Omental fat pad (tissue), 4 donors: ENCODE data around the gene TTC22. TPM values are rescaled to one million over a fixed set of nuclear protein-coding genes. Genes with fewer than 3 reads are reported as not detected.

Experiments used
- ATAC-seq: fragments of 150-250 bp; one replicate; pipeline ENCODE4 v1.9.1; 2016; ENCODE audit warnings: mild to moderate bottlenecking, moderate library complexity; ENCODE audit not compliant: low FRiP score
- DNase-seq: peaks from one replicate; pipeline ENCODE4 v3.0.0-alpha.2; 2019; ENCODE audit warnings: low spot score
- CTCF ChIP-seq, 3 donors: fragments of 450-650 bp; IDR thresholded peaks; one replicate each; pipeline ENCODE4 v1.5.1; 2016 to 2017; ENCODE audit warnings: antibody characterized with exemption in 3 of 3, mild to moderate bottlenecking in 3 of 3, moderate library complexity in 2 of 3
- total RNA-seq, 4 donors: library from RNA; depleted of rRNA; stranded (reverse); fragments of >200 nt; gene quantifications; one replicate each; pipeline ENCODE4 v1.1.0, GENCODE V29; 2016

TTC22 gene
- total RNA-seq, 4 donors from 2014 or later: 0.88 to 1.7 (median 1.1) TPM; not detected in 1

- TF ChIP-seq CTCF (IDR thresholded peaks at IDR 0.05): no peak
- ATAC-seq (no peak), DNase-seq (no peak)
These were observed 26.2 kb downstream of the TTC22 start for GRCh38 chr1:54774820-54775498.

GRCh38 chr1:54772951-54773350 is 28.2 kb downstream of the TTC22 start:
- no peak for ATAC-seq
- no peak for TF ChIP-seq CTCF (IDR thresholded peaks at IDR 0.05)

GRCh38 chr1:54768093-54768492 is 33.0 kb downstream of the TTC22 start:
- no peak for TF ChIP-seq CTCF (IDR thresholded peaks at IDR 0.05)
- DNase-seq: no peak
- ATAC-seq: no peak

More at GRCh38 chr1:54772951-54773350, 28.2 kb downstream of the TTC22 start:
- DNase-seq: no peak

GRCh38 chr1:54767526-54767925 is 33.6 kb downstream of the TTC22 start:
- no peak for DNase-seq
- no peak for TF ChIP-seq CTCF (IDR thresholded peaks at IDR 0.05)
- ATAC-seq: no peak

GRCh38 chr1:54766726-54767125 is 34.4 kb downstream of the TTC22 start:
- DNase-seq: no peak
- ATAC-seq: no peak

GRCh38 chr1:54764922-54765561 is 36.1 kb downstream of the TTC22 start:
- DNase-seq (no peak), ATAC-seq (peak; percentile 5)
- no peak for TF ChIP-seq CTCF (IDR thresholded peaks at IDR 0.05)

More at GRCh38 chr1:54766726-54767125, 34.4 kb downstream of the TTC22 start:
- no peak for TF ChIP-seq CTCF (IDR thresholded peaks at IDR 0.05)
